Tibial artery (tissue), 4 donors: ENCODE data around the gene GPR108.

Source experiments
- DNase-seq, 2 donors: peaks; one replicate each; pipeline ENCODE4 v3.0.0-alpha.2; 2019
- H3K27ac ChIP-seq, 2 donors: fragments of 200-600 bp; sonication (generic) in 1 of 2; 1 replicate in 1 of 2; 2 replicates in 1 of 2; pipeline ENCODE4 v1.5.1; 2018 to 2019; ENCODE audit warnings: mild to moderate bottlenecking in 1 of 2
- H3K27me3 ChIP-seq, 2 donors: fragments of 200-600 bp; sonication (generic) in 1 of 2; one replicate each; pipeline versions ENCODE4 v1.5.1 to v1.6.0; 2016 to 2019
- H3K36me3 ChIP-seq, 3 donors: fragments of 200-600 bp; sonication (generic) in 2 of 3; one replicate each; pipeline ENCODE4 v1.5.1; 2016 to 2019; ENCODE audit warnings: mild to moderate bottlenecking in 2 of 3
- H3K4me1 ChIP-seq, 4 donors: fragments of 200-600 bp; sonication (generic) in 2 of 4; 1 replicate in 3 of 4; 2 replicates in 1 of 4; pipeline ENCODE4 v1.5.1; 2016 to 2019
- H3K4me3 ChIP-seq, 2 donors: fragments of 200-600 bp; sonication (generic) in 1 of 2; 1 replicate in 1 of 2; 2 replicates in 1 of 2; pipeline ENCODE4 v1.5.1; 2018 to 2019; ENCODE audit warnings: mild to moderate bottlenecking in 2 of 2
- H3K9me3 ChIP-seq, 3 donors: fragments of 200-600 bp; sonication (generic) in 1 of 3; one replicate each; pipeline ENCODE4 v1.5.1; 2016 to 2019
- CTCF ChIP-seq, 2 experiments: fragments of 200-600 bp in 1 of 2; fragments of 450-650 bp in 1 of 2; IDR thresholded peaks; one replicate each; pipeline ENCODE4 v1.5.1; 2017 to 2019; ENCODE audit warnings: antibody characterized with exemption in 2 of 2, mild to moderate bottlenecking in 1 of 2, moderate library complexity in 1 of 2
- intact Hi-C: fragments of 100-400 bp; cut with DNase I; formaldehyde crosslinking; loops from one replicate; pipeline ENCODE4 v1.15.0; 2023; ENCODE audit warnings: low total_unique reads

Gene GPR108

GRCh38 chr19:6720369-6721137, 16.8 kb downstream of the GPR108 start, which contains the start of gene C3:
C3 (minus strand) TSS chr19:6720650; CDS start chr19:6720589, 61 bp downstream.
- Histone ChIP-seq H3K27ac (no peak within 1 kb of the TSS), H3K4me1 (peaks cover 0 to 7% (median 2%) of the 10 kb centered on the region in 4 donors), H3K27me3 (peaks cover 0 to 16% of the 10 kb centered on the region in 2 donors), H3K9me3 (no peaks in the 10 kb centered on the region), H3K36me3 (no peaks in the 10 kb centered on the region), H3K4me3 (peak within 1 kb of the TSS in 1 of 2 donors; percentile 20)
- no peak for TF ChIP-seq CTCF (IDR thresholded peaks at IDR 0.05)
- intact Hi-C loops, result no loop called here
- peak; percentile 77 to 84 for DNase-seq

- Histone ChIP-seq H3K4me1 (peaks cover 0 to 7% (median 2%) of the 10 kb centered on the region in 4 donors), H3K36me3 (no peaks in the 10 kb centered on the region), H3K27ac (no peak overlapping the region), H3K9me3 (no peaks in the 10 kb centered on the region), H3K27me3 (peaks cover 0 to 16% of the 10 kb centered on the region in 2 donors), H3K4me3 (peak overlapping the region in 1 of 2 donors; percentile 20)
- intact Hi-C loops, result no loop called here
- TF ChIP-seq CTCF (IDR thresholded peaks at IDR 0.05), result no peak
- DNase-seq, result no peak
These were observed 17.4 kb downstream of the GPR108 start for GRCh38 chr19:6719992-6720368.

- H3K9me3 ChIP-seq, result no peaks in the 10 kb centered on the region
- intact Hi-C loops, result no loop called here
- peaks cover 0 to 7% (median 2%) of the 10 kb centered on the region in 4 donors for H3K4me1 ChIP-seq
- peaks cover 0 to 18% of the 10 kb centered on the region in 2 donors for H3K27me3 ChIP-seq
- no peak overlapping the region for H3K4me3 ChIP-seq
- DNase-seq, result no peak
- H3K36me3 ChIP-seq, result no peaks in the 10 kb centered on the region
- TF ChIP-seq CTCF (IDR thresholded peaks at IDR 0.05), result no peak
- no peak overlapping the region for H3K27ac ChIP-seq
These were observed 17.9 kb downstream of the GPR108 start for GRCh38 chr19:6719540-6719861.

GRCh38 chr19:6718741-6719539, 18.4 kb downstream of the GPR108 start:
- Histone ChIP-seq H3K27me3 (peaks cover 0 to 19% of the 10 kb centered on the region in 2 donors), H3K4me1 (peaks cover 0 to 7% (median 2%) of the 10 kb centered on the region in 4 donors), H3K9me3 (no peaks in the 10 kb centered on the region), H3K4me3 (no peak overlapping the region), H3K36me3 (no peaks in the 10 kb centered on the region), H3K27ac (no peak overlapping the region)
- intact Hi-C loops, result no loop called here
- no peak for DNase-seq
- TF ChIP-seq CTCF (IDR thresholded peaks at IDR 0.05), result no peak

- TF ChIP-seq CTCF (IDR thresholded peaks at IDR 0.05), result no peak
- Histone ChIP-seq H3K4me1 (peaks cover 0 to 6% (median under 1%) of the 10 kb centered on the region in 4 donors), H3K27me3 (peaks cover 0 to 19% of the 10 kb centered on the region in 2 donors), H3K27ac (no peak overlapping the region), H3K4me3 (no peak overlapping the region), H3K9me3 (no peaks in the 10 kb centered on the region), H3K36me3 (no peaks in the 10 kb centered on the region)
- intact Hi-C loops, result no loop called here
- DNase-seq, result no peak
These were observed 19.2 kb downstream of the GPR108 start for GRCh38 chr19:6718111-6718740.
